HCT116 (cell line): Measurements from ENCODE around the gene FGGY. TPM values are rescaled to one million over a fixed set of nuclear protein-coding genes. Genes with fewer than 3 reads are reported as not detected.

Source experiments
- ATAC-seq: fragments of 200-7000 bp; cut with Tn5 transposase; 2 replicates; pipeline ENCODE4 v1.9.1; 2020; ENCODE audit warnings: mild to moderate bottlenecking, moderate library complexity
- BruUV-seq: library from RNA; stranded (reverse); fragments of 400-500 nt; replicated peaks from 2 replicates; lab custom pipeline; 2021; lab: Mats Ljungman, UMichigan
- CTCF ChIA-PET: fragments of 300-600 bp; sonication (Branson Sonifier 250); formaldehyde crosslinking; loops from one replicate; lab custom pipeline; 2021; ENCODE audit warnings: antibody characterized with exemption; lab: Charles Lee
- POLR2A ChIA-PET: fragments of 300-600, 350-600 bp; sonication (Branson Sonifier 250); formaldehyde crosslinking; loops from one replicate; lab custom pipeline; 2021; ENCODE audit warnings: antibody characterized with exemption; lab: Charles Lee
- RAD21 ChIA-PET, 2 experiments: fragments of 300-600 bp; sonication (Branson Sonifier 250); formaldehyde crosslinking; loops; one replicate each; lab custom pipeline; 2023; ENCODE audit warnings: low total read pairs in 2 of 2; ENCODE audit not compliant: uncharacterized antibody in 2 of 2, unreplicated experiment in 2 of 2, low non-redundant PET in 1 of 2; lab: Charles Lee
- DNase-seq: peaks from one replicate; pipeline ENCODE4 v3.0.0-alpha.2; 2010; ENCODE audit warnings: low read depth, low spot score
- H2AFZ ChIP-seq: fragments of 200-600 bp; shearing (Covaris generic), sonication (generic); 2 replicates; pipeline ENCODE4 v1.6.1; 2017; ENCODE audit warnings: low read depth, mixed run types, mixed read lengths, antibody characterized with exemption, low read length; ENCODE audit not compliant: poor library complexity, severe bottlenecking
- H3K27ac ChIP-seq: 2 replicates; pipeline ENCODE4 v1.5.1; 2012; ENCODE audit warnings: low read depth, low read length
- H3K27me3 ChIP-seq: fragments of 200-600 bp; sonication (generic); 2 replicates; pipeline ENCODE4 v1.6.1; 2016; ENCODE audit warnings: mixed run types, low read length, mixed read lengths; ENCODE audit not compliant: insufficient read depth
- H3K36me3 ChIP-seq, 2 experiments: fragments of 200-500 bp in 1 of 2; fragments of 200-600 bp in 1 of 2; sonication (Bioruptor generic) in 1 of 2; sonication (generic) in 1 of 2; 2 replicates each; pipeline versions ENCODE4 v1.5.1 to v1.6.1; 2014 to 2016; ENCODE audit warnings: low read length in 2 of 2, inconsistent platforms in 1 of 2, mixed read lengths in 1 of 2, mixed run types in 1 of 2; ENCODE audit not compliant: insufficient read depth in 2 of 2, control insufficient read depth in 1 of 2
- H3K4me1 ChIP-seq, 2 experiments: fragments of 200-600 bp in 1 of 2; sonication (generic) in 1 of 2; 2 replicates each; pipeline versions ENCODE4 v1.5.1 to v1.6.1; 2012 to 2017; ENCODE audit warnings: low read length in 2 of 2, inconsistent platforms in 1 of 2, mild to moderate bottlenecking in 1 of 2, mixed read lengths in 1 of 2, mixed run types in 1 of 2, moderate library complexity in 1 of 2; ENCODE audit not compliant: insufficient read depth in 2 of 2, control insufficient read depth in 1 of 2
- H3K4me2 ChIP-seq: fragments of 200-600 bp; sonication (generic); 2 replicates; pipeline ENCODE4 v1.6.1; 2017; ENCODE audit warnings: mixed run types, low read length, mixed read lengths
- H3K4me3 ChIP-seq, 2 experiments: fragments of 200-600 bp in 1 of 2; sonication (generic) in 1 of 2; replicated peaks in 1 of 2; 2 replicates each; pipeline ENCODE4 v1.5.1; 2011 to 2016; ENCODE audit warnings: low read length in 2 of 2, control low read depth in 1 of 2, low read depth in 1 of 2, mild to moderate bottlenecking in 1 of 2, mixed read lengths in 1 of 2, mixed run types in 1 of 2
- H3K79me2 ChIP-seq: fragments of 200-600 bp; sonication (generic); 2 replicates; pipeline ENCODE4 v1.6.1; 2017; ENCODE audit warnings: mild to moderate bottlenecking, mixed run types, low read length, moderate library complexity, mixed read lengths; ENCODE audit not compliant: insufficient read depth
- H3K9ac ChIP-seq: fragments of 200-600 bp; sonication (generic); 2 replicates; pipeline ENCODE4 v1.6.1; 2016; ENCODE audit warnings: low read length, mixed read lengths
- H3K9me2 ChIP-seq: fragments of 200-600 bp; sonication (generic), shearing (Covaris generic); 2 replicates; pipeline ENCODE4 v1.6.1; 2017; ENCODE audit warnings: mixed run types, mild to moderate bottlenecking, moderate library complexity; ENCODE audit not compliant: insufficient read depth
- H3K9me3 ChIP-seq, 2 experiments: fragments of 200-500 bp in 1 of 2; fragments of 200-600 bp in 1 of 2; sonication (Bioruptor generic) in 1 of 2; sonication (generic) in 1 of 2; 2 replicates each; pipeline ENCODE4 v1.6.1; 2014 to 2017; ENCODE audit warnings: low read length in 2 of 2, mixed read lengths in 2 of 2, inconsistent platforms in 1 of 2, low read depth in 1 of 2, mild to moderate bottlenecking in 1 of 2, mixed run types in 1 of 2, moderate library complexity in 1 of 2; ENCODE audit not compliant: control insufficient read depth in 1 of 2, insufficient read depth in 1 of 2
- H4K20me1 ChIP-seq: fragments of 200-600 bp; sonication (generic), shearing (Covaris generic); 2 replicates; pipeline ENCODE4 v1.6.1; 2017; ENCODE audit warnings: mixed run types, mild to moderate bottlenecking, moderate library complexity; ENCODE audit not compliant: insufficient read depth
- CTCF ChIP-seq, 3 experiments: fragments of 200-600 bp in 1 of 3; sonication (generic) in 1 of 3; IDR thresholded peaks in 2 of 3; conservative IDR thresholded peaks in 1 of 3; 2 replicates each; pipeline ENCODE4 v1.5.1; 2012 to 2017; ENCODE audit warnings: low read depth in 2 of 3, low read length in 2 of 3, antibody characterized with exemption in 1 of 3, borderline replicate concordance in 1 of 3, control low read depth in 1 of 3, mild to moderate bottlenecking in 1 of 3, mixed read lengths in 1 of 3, mixed run types in 1 of 3, moderate library complexity in 1 of 3; ENCODE audit not compliant: insufficient read depth in 1 of 3
- ELF1 ChIP-seq: IDR thresholded peaks from 2 replicates; pipeline ENCODE4 v1.6.1; 2012; ENCODE audit warnings: low read depth, borderline replicate concordance
- ZBTB33 ChIP-seq: IDR thresholded peaks from 2 replicates; pipeline ENCODE4 v1.6.1; 2011; ENCODE audit warnings: mild to moderate bottlenecking, low read length, moderate library complexity; ENCODE audit not compliant: insufficient replicate concordance; ENCODE audit errors: extremely low read depth
- intact Hi-C: fragments of 100-400 bp; cut with micrococcal nuclease; formaldehyde crosslinking; loops from 2 replicates; pipeline ENCODE4 v1.10.0; 2022
- total RNA-seq: library from RNA; stranded (reverse); gene quantifications from one replicate; pipeline ENCODE4 v1.2.1, GENCODE V29; 2021; ENCODE audit not compliant: unreplicated experiment

FGGY gene
- total RNA-seq, 1 experiment from 2014 or later = 10.6 TPM

GRCh38 chr1:59697150-59697800, 400.4 kb downstream of the FGGY start:
- ChIA-PET RAD21 (no interaction called here), POLR2A (no interaction called here), CTCF (no interaction called here)
- DNase-seq = no peak
- no peaks in the 10 kb centered on the region for H3K4me1 ChIP-seq
- BruUV-seq = no TSS peak
- no peaks in the 10 kb centered on the region for H3K9me2 ChIP-seq
- no peaks in the 10 kb centered on the region for H4K20me1 ChIP-seq
- H3K4me3 ChIP-seq = no peak overlapping the region
- TF ChIP-seq ZBTB33 (no peak), CTCF (IDR thresholded peaks at IDR 0.05 in 2 of 3, conservative IDR thresholded peaks at IDR 0.05 in 1 of 3; ENCODE audit: borderline replicate concordance in 1 of 3, insufficient read depth in 1 of 3, low read depth in 2 of 3, low read length in 2 of 3) (no peak), ELF1 (no peak)
- intact Hi-C loops = loop anchor here (5.0 kb wide), 3 partner anchors 550 to 1180 kb away; no protein-coding TSS in a partner anchor
- no peak overlapping the region for H3K27ac ChIP-seq
- H3K79me2 ChIP-seq = no peaks in the 10 kb centered on the region
- H3K4me2 ChIP-seq = no peak overlapping the region
- no peak overlapping the region for H2AFZ ChIP-seq
- no peaks in the 10 kb centered on the region for H3K27me3 ChIP-seq
- ATAC-seq = no peak
- H3K9me3 ChIP-seq = no peaks in the 10 kb centered on the region
- H3K9ac ChIP-seq = no peak overlapping the region
- no peaks in the 10 kb centered on the region for H3K36me3 ChIP-seq
